Ishikawa (cell line): ENCODE data around the gene NXPH2.

Experiments
- CEBPB ChIP-seq: IDR thresholded peaks from 2 replicates; pipeline ENCODE4 v1.6.1; 2012
- CREB1 ChIP-seq: IDR thresholded peaks from 2 replicates; pipeline ENCODE4 v1.6.1; 2012; ENCODE audit warnings: low read depth
- EGR1 ChIP-seq: IDR thresholded peaks from 2 replicates; pipeline ENCODE4 v1.6.1; 2012
- EP300 ChIP-seq: IDR thresholded peaks from 2 replicates; pipeline ENCODE4 v1.6.1; 2012; ENCODE audit warnings: borderline replicate concordance
- FOXM1 ChIP-seq: IDR thresholded peaks from 2 replicates; pipeline ENCODE4 v1.6.1; 2012; ENCODE audit warnings: low read depth, borderline replicate concordance
- NFIC ChIP-seq: IDR thresholded peaks from 2 replicates; pipeline ENCODE4 v1.6.1; 2012
- RAD21 ChIP-seq: IDR thresholded peaks from 2 replicates; pipeline ENCODE4 v1.6.1; 2012; ENCODE audit warnings: low read depth
- REST ChIP-seq: IDR thresholded peaks from 2 replicates; pipeline ENCODE4 v1.6.1; 2012; ENCODE audit warnings: low read depth, mild to moderate bottlenecking
- TAF1 ChIP-seq: IDR thresholded peaks from 2 replicates; pipeline ENCODE4 v1.6.1; 2012; ENCODE audit warnings: low read depth, mild to moderate bottlenecking
- TCF12 ChIP-seq: IDR thresholded peaks from 2 replicates; pipeline ENCODE4 v1.6.1; 2012; ENCODE audit warnings: low read depth
- TEAD4 ChIP-seq: IDR thresholded peaks from 2 replicates; pipeline ENCODE4 v1.6.1; 2012
- USF1 ChIP-seq: IDR thresholded peaks from 2 replicates; pipeline ENCODE4 v1.6.1; 2012
- YY1 ChIP-seq: IDR thresholded peaks from 2 replicates; pipeline ENCODE4 v1.6.1; 2012; ENCODE audit warnings: low read depth
- ZBTB7A ChIP-seq: IDR thresholded peaks from 2 replicates; pipeline ENCODE4 v1.6.1; 2012; ENCODE audit warnings: low read depth
- TF ChIP-seq, protein P1 (sequence below): IDR thresholded peaks from 2 replicates; pipeline ENCODE4 v1.6.1; 2012

The NXPH2 gene

GRCh38 chr2:138718405-138718804 lies 61.8 kb downstream of the NXPH2 start:
- TF ChIP-seq YY1 (no peak), ZBTB7A (no peak), RAD21 (no peak), TEAD4 (no peak), EGR1 (no peak)

DNA sequence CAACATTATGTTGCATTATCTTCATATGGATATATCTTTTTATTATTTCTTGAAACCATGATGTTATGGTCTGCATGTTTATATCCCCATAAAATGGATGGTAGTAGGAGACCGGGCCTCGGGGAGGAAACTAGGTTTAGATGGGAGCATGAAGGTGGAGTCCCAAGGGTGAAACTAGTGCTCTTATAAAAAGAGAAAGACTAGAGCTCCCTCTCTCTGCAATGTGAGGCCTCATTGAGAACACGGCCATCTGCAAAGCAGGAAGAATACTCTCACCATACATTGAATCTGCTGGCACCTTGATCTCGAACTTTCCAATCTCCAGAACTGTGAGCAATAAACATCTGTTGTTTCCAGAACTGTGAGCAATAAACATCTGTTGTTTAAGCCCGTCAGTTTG lies 64.0 kb downstream of the NXPH2 start:
- no peak for TF ChIP-seq ZBTB7A
- TF ChIP-seq RAD21 = peak; percentile 36
- TF ChIP-seq FOXM1 = no peak
- TF ChIP-seq TAF1 = no peak
- no peak for TF ChIP-seq TEAD4

GRCh38 chr2:138713504-138713903 lies 66.7 kb downstream of the NXPH2 start:
- TF ChIP-seq YY1 = no peak
- no peak for TF ChIP-seq REST
- no peak for TF ChIP-seq TEAD4
- no peak for TF ChIP-seq RAD21
- no peak for TF ChIP-seq TAF1
- TF ChIP-seq TCF12 = no peak
- TF ChIP-seq USF1 = no peak
- TF ChIP-seq, protein P1, sequence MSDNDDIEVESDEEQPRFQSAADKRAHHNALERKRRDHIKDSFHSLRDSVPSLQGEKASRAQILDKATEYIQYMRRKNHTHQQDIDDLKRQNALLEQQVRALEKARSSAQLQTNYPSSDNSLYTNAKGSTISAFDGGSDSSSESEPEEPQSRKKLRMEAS = no peak
- no peak for TF ChIP-seq CEBPB
- no peak for TF ChIP-seq EGR1
- no peak for TF ChIP-seq EP300
- no peak for TF ChIP-seq CREB1
- TF ChIP-seq ZBTB7A = no peak
- no peak for TF ChIP-seq NFIC
- TF ChIP-seq FOXM1 = no peak

DNA sequence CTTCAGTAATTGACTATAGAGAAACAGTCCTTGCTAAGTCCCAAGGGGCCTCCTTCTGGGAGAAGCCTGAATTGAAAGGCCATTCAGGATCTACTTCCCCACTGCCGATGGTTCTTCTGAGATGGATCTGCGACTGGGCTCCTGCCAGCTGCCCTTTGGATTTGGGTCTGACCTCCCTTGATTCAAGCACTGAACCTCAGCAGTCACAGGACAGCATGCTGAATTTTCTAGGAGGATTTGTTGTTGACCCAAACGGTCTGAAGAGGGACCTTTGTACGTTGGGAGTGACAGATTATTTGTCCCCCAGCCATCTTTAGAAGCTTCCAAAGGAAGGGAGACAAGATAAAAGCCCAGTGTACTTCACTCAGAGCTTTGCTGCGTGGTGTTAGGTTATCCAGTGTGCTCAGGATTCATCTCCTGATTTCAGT lies 67.1 kb downstream of the NXPH2 start:
- TF ChIP-seq REST = no peak
- no peak for TF ChIP-seq USF1
- no peak for TF ChIP-seq NFIC
- no peak for TF ChIP-seq FOXM1
- TF ChIP-seq CREB1 = no peak
- no peak for TF ChIP-seq TEAD4
- TF ChIP-seq, protein P1 = no peak
- no peak for TF ChIP-seq TCF12
- TF ChIP-seq RAD21 = no peak
- TF ChIP-seq YY1 = no peak
- no peak for TF ChIP-seq TAF1
- TF ChIP-seq EGR1 = no peak
- TF ChIP-seq CEBPB = no peak
- TF ChIP-seq EP300 = no peak
- no peak for TF ChIP-seq ZBTB7A

GRCh38 chr2:138712212-138712979 lies 67.8 kb downstream of the NXPH2 start:
- TF ChIP-seq ZBTB7A (no peak), CEBPB (no peak), TEAD4 (no peak), YY1 (no peak), EGR1 (no peak), TCF12 (no peak), FOXM1 (no peak), REST (no peak), TAF1 (no peak)
- TF ChIP-seq, protein P1 = no peak
